Activated CD4-positive, alpha-beta T cell treated with anti-CD3 and anti-CD28 coated beads, Interleukin-2, amount 10 ng/mL, durations not matched to agents 24 days and 14 days (primary cell): Measurements from ENCODE around the gene B4GAT1. TPM values are rescaled to one million over a fixed set of nuclear protein-coding genes. Genes with fewer than 3 reads are reported as not detected.

Experiments
- DNase-seq: peaks from one replicate; pipeline ENCODE4 v3.0.0; 2022
- H3K27ac Mint-ChIP-seq: one replicate; pipeline ENCODE4 v1.8.0; 2022; ENCODE audit warnings: mild to moderate bottlenecking, mixed read lengths
- H3K27me3 Mint-ChIP-seq: one replicate; pipeline ENCODE4 v1.8.0; 2022; ENCODE audit warnings: mixed read lengths
- H3K36me3 Mint-ChIP-seq: one replicate; pipeline ENCODE4 v1.8.0; 2022; ENCODE audit warnings: low read depth, mild to moderate bottlenecking, mixed read lengths
- H3K4me1 Mint-ChIP-seq: one replicate; pipeline ENCODE4 v1.8.0; 2021; ENCODE audit warnings: mixed read lengths
- H3K4me3 Mint-ChIP-seq: one replicate; pipeline ENCODE4 v1.8.0; 2022; ENCODE audit warnings: mild to moderate bottlenecking, moderate library complexity, mixed read lengths
- H3K9me3 Mint-ChIP-seq: one replicate; pipeline ENCODE4 v1.8.0; 2021; ENCODE audit warnings: mixed read lengths
- intact Hi-C: fragments of 100-400 bp; cut with micrococcal nuclease; formaldehyde crosslinking; loops from one replicate; pipeline ENCODE4 v1.15.1; 2023
- total RNA-seq: library from RNA; stranded (reverse); gene quantifications from 2 replicates; pipeline ENCODE4 v1.2.3, GENCODE V29; 2022

B4GAT1 gene
- total RNA-seq, 1 donor from 2014 or later = 11.1 TPM

GRCh38 chr11:66336234-66337102 is 11.0 kb downstream of the B4GAT1 start, which contains the start of gene RIN1:
TSS of gene RIN1 (minus strand) at chr11:66336434. CDS start at chr11:66336402, 32 bp downstream.
- peak within 1 kb of the TSS; percentile 78 for H3K27ac Mint-ChIP-seq
- H3K4me1 Mint-ChIP-seq = peaks cover 17% of the 10 kb centered on the region

GRCh38 chr11:66335531-66336233 is 11.7 kb downstream of the B4GAT1 start:
- H3K27me3 Mint-ChIP-seq = peaks cover 2% of the 10 kb centered on the region
- H3K9me3 Mint-ChIP-seq = no peaks in the 10 kb centered on the region
- no peak for DNase-seq
- peaks cover 14% of the 10 kb centered on the region for H3K36me3 Mint-ChIP-seq
- peak overlapping the region; percentile 78 for H3K27ac Mint-ChIP-seq
- H3K4me3 Mint-ChIP-seq = peak overlapping the region; percentile 72
- intact Hi-C loops = no loop called here
- H3K4me1 Mint-ChIP-seq = peaks cover 17% of the 10 kb centered on the region

More at GRCh38 chr11:66336234-66337102, 11.0 kb downstream of the B4GAT1 start, which contains the start of gene RIN1:
- Mint-ChIP-seq H3K36me3 (peaks cover 21% of the 10 kb centered on the region), H3K27me3 (peaks cover 2% of the 10 kb centered on the region), H3K9me3 (no peaks in the 10 kb centered on the region), H3K4me3 (peak within 1 kb of the TSS; percentile 72)
- peak; percentile 83 for DNase-seq
- intact Hi-C loops = no loop called here

- peak overlapping the region; percentile 34 for H3K4me3 Mint-ChIP-seq
- no peak overlapping the region for H3K27ac Mint-ChIP-seq
Observed at GRCh38 chr11:66334605-66335442, 12.6 kb downstream of the B4GAT1 start.

GRCh38 chr11:66333896-66334604 is 13.4 kb downstream of the B4GAT1 start:
- peaks cover 17% of the 10 kb centered on the region for H3K4me1 Mint-ChIP-seq

More at GRCh38 chr11:66334605-66335442, 12.6 kb downstream of the B4GAT1 start:
- Mint-ChIP-seq H3K4me1 (peaks cover 17% of the 10 kb centered on the region), H3K27me3 (peaks cover 2% of the 10 kb centered on the region), H3K9me3 (no peaks in the 10 kb centered on the region), H3K36me3 (peaks cover 12% of the 10 kb centered on the region)
- intact Hi-C loops = no loop called here
- no peak for DNase-seq

DNA sequence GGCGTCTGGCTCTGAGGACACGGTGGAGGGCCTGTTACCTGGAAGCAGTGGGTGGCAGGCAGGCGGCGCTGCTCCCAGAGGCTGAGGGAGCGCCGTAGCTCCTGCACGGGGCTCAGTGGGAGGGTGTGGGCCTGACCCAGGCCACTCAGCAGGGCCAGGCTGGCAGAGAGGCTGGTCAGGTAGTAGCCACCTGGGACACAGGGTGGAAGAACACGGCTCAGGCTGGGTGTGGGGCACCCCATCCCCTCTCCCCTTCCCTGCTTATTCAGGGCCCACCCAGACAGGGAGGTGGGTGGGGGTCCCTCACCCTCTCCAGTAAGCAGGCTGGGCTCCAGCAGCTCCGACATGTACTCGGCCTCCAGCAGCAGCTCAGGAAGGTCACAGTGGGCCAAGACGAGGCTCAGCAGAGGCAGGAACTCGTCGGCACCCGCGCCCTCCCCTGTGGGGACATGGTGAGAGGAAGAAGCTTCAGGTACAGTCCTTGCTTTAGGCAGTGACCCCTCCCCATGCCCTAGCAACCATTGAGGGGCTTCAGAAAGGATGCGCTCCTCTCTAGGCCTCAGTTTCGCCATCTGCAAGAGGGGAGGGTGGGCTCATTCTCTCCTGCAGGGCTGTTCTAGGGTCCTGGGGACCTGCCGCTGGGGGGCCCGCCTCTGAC is 14.1 kb downstream of the B4GAT1 start:
- DNase-seq = no peak
- peaks cover 20% of the 10 kb centered on the region for H3K4me1 Mint-ChIP-seq
- H3K9me3 Mint-ChIP-seq = no peaks in the 10 kb centered on the region
- H3K36me3 Mint-ChIP-seq = peaks cover 6% of the 10 kb centered on the region
- H3K27me3 Mint-ChIP-seq = peaks cover 2% of the 10 kb centered on the region
- H3K27ac Mint-ChIP-seq = no peak overlapping the region
- intact Hi-C loops = no loop called here
- no peak overlapping the region for H3K4me3 Mint-ChIP-seq

More at GRCh38 chr11:66333896-66334604, 13.4 kb downstream of the B4GAT1 start:
- H3K27me3 Mint-ChIP-seq = peaks cover 2% of the 10 kb centered on the region
- peaks cover 10% of the 10 kb centered on the region for H3K36me3 Mint-ChIP-seq
- intact Hi-C loops = no loop called here
- DNase-seq = no peak
- H3K4me3 Mint-ChIP-seq = no peak overlapping the region
- H3K27ac Mint-ChIP-seq = no peak overlapping the region
- no peaks in the 10 kb centered on the region for H3K9me3 Mint-ChIP-seq

DNA sequence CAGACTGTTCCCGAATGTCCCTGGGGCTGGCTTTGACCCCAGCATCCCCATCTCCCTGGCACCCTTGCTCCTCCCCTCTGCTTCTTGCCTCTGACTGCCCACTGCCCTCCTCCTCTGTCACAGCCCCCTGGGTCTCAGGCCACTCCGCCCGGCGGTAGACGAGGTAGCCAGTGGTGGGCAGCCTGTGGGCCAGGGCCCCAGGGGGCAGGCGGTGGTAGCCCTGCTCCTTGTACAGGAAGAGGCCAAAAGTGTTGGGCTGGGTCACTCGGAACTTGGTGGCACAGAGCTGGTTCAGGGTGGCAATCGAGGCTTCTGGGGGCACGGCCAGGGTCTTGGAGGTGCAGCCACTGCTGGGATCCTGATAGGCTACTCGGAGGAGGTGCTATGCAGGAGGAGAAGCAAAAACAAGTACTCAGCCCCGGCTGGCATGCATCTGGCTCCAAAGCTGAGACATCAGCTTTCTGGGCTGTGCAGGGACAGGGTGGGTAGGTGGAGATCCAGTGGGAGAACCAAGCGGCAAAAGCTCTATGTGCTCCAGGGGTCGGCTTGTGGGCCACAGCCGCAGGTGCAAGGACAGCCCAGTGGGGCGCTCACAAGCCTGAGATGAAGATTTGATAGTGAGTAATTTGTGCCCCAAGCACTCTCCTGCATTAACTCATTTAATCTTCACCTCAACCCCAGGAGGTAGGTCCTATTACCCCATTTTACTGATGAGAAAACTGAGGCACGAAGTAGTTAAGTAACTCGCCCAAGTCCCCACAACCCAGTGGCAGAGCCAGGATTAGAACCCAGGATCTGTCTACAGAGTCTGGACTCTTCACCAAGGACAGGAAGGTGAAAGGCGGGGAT is 14.8 kb downstream of the B4GAT1 start:
- Mint-ChIP-seq H3K36me3 (peaks cover 3% of the 10 kb centered on the region), H3K9me3 (no peaks in the 10 kb centered on the region)
- intact Hi-C loops = no loop called here

DNA sequence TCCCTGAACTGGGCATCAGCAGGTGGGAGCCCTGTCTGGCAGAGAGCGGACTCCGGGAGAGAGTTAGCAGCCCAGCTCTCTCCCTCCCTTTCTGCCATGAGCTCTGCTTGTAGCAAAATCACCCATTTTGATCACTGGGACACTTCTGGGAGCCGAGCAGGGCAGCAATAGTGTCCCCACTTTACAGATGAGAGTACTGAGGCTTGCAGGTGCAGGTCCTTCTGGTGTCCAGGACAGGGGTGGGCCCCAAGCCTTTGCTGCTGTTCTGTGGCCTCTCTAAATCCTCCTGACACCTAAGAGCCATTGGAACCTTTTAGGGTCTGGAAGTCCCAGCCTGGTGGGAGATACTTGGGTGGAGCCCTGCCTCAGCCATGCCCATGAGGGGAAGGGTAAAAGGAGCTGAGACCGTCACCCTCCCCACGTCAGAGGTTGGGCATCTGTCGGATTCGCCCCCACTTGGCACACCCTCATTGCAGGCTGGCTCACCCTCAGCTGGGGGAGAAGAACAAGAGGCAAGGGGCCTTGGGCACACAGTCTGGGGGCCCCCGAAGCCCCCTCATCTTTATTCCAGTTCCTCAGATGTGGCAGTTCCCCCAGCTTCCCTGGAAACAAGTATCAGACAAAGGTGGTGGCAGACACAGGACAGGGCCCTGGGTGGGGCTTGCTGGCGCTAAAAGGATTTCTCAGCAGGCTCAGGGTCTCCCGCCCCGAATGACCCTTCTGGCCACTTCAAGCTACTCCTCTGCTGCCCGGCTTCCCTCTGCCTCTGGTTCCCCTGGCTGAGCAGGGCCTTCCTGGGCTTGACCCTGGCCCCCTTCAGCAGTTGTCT is 15.7 kb downstream of the B4GAT1 start:
- H3K27me3 Mint-ChIP-seq = peaks cover 2% of the 10 kb centered on the region
- no peaks in the 10 kb centered on the region for H3K36me3 Mint-ChIP-seq
- no peak overlapping the region for H3K4me3 Mint-ChIP-seq
- DNase-seq = no peak
- no peaks in the 10 kb centered on the region for H3K9me3 Mint-ChIP-seq
- H3K27ac Mint-ChIP-seq = no peak overlapping the region
- peaks cover 24% of the 10 kb centered on the region for H3K4me1 Mint-ChIP-seq
- intact Hi-C loops = no loop called here

More for the DNA sequence above, 14.8 kb downstream of the B4GAT1 start:
- Mint-ChIP-seq H3K4me3 (no peak overlapping the region), H3K27ac (no peak overlapping the region), H3K4me1 (peaks cover 27% of the 10 kb centered on the region), H3K27me3 (peaks cover 2% of the 10 kb centered on the region)
- no peak for DNase-seq

GRCh38 chr11:66330931-66331330 is 16.5 kb downstream of the B4GAT1 start:
- no peaks in the 10 kb centered on the region for H3K36me3 Mint-ChIP-seq
- intact Hi-C loops = no loop called here
- H3K4me3 Mint-ChIP-seq = no peak overlapping the region
- H3K27ac Mint-ChIP-seq = no peak overlapping the region
- no peak for DNase-seq
- peaks cover 2% of the 10 kb centered on the region for H3K27me3 Mint-ChIP-seq
- no peaks in the 10 kb centered on the region for H3K9me3 Mint-ChIP-seq
- peaks cover 23% of the 10 kb centered on the region for H3K4me1 Mint-ChIP-seq

DNA sequence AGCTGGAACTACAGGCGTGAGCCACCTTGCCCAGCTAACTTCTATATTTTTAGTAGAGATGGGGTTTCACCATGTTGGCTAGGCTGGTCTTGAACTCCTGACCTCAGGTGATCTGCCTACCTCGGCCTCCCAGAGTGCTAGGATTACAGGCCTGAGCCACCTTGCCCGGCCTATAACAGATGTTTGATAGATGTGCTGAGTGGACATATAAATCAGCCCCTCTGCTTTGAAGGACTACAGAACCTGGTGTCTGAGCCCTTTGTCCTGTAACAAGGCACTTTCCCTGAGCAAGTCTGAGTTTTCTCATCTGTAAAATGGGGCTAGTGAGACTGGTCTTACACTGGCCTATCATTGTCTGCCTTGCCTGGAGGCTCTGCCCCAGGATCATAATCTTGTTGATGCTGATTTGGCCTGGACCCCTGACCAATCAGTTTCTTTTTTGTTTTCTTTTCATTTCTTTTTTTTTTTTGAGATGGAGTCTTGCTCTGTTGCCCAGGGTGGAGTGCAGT is 18.2 kb downstream of the B4GAT1 start:
- no peak overlapping the region for H3K27ac Mint-ChIP-seq
- DNase-seq = no peak
- H3K36me3 Mint-ChIP-seq = no peaks in the 10 kb centered on the region
- H3K27me3 Mint-ChIP-seq = no peaks in the 10 kb centered on the region
- peaks cover 32% of the 10 kb centered on the region for H3K4me1 Mint-ChIP-seq
- intact Hi-C loops = no loop called here
- H3K9me3 Mint-ChIP-seq = no peaks in the 10 kb centered on the region
- H3K4me3 Mint-ChIP-seq = no peak overlapping the region

DNA sequence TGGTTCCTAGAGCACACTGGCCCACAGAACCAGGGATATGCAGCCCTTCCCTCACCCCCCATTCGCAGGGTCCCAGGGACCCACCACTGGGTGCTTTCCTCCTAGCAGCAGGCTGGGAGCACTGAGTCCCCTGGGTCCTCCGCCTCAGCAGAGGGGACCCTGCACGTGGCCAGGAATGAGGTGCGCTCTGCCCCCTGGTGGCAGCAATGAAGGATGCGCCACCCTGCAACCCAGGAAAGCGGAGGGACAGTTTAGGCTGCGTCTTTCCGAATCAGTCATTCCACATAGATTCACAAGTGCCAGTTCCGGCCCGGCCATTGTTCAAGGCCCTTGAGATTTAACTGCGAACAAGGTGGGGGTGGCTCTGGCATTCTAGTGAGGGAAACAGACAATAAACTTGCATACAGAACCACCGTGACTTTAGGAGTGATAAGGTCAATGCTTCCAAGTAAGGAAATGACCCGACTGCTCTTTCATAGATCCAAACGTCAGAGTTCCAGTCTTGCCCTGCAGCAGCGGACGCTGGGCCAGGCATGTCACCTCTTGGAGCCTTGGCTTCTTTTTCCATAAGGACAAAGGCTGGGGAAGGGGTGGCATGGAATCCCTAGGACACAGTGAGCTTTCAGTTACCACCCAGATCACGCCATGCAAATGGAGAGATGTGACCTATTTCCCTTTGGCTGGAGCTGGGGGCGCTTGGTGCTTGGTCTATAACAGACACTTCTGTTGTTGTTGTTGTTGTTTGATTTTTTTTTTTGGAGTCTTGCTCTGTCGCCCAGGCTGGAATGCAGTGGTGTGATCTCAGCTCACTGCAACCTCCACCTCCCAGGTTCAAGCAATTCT is 18.9 kb downstream of the B4GAT1 start:
- H3K36me3 Mint-ChIP-seq = no peaks in the 10 kb centered on the region
- no peaks in the 10 kb centered on the region for H3K9me3 Mint-ChIP-seq
- intact Hi-C loops = loop anchor here (1.0 kb wide), 3 partner anchors 16 to 106 kb away; partner anchors contain the start of gene YIF1A
- H3K27ac Mint-ChIP-seq = peak overlapping the region; percentile 72
- peak; percentile 94 for DNase-seq
- peaks cover 37% of the 10 kb centered on the region for H3K4me1 Mint-ChIP-seq
- H3K4me3 Mint-ChIP-seq = peak overlapping the region; percentile 34
- no peaks in the 10 kb centered on the region for H3K27me3 Mint-ChIP-seq
